ENCODE data around the gene APBA1. TPM values are rescaled to one million over a fixed set of nuclear protein-coding genes. Genes with fewer than 3 reads are reported as not detected.

Gene APBA1
- total and polyA plus RNA-seq, 2 of the 4 experiments (the other 2 are of a cell fraction), result 3.8 to 5.1 TPM

DNA sequence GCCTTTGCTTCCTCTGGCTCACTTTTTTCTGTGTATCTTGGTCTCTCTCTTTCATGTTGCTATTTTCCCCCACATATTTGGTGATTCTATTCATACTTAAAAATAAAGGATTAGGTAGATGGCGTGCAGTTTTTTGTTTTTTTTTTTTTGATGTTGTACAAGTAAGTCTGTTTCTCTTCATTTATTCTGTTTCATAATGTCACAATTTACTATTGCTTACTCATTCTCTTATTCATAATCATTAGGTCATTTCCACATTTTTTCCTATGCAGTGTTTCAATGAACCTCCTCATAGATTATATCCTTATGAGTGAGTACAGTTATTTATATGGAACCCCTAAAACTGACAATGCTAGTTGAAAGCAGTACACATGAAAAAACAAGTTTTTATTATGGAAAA lies 136.3 kb downstream of the APBA1 start:
- Histone ChIP-seq H3K27me3 (ENCODE audit: control insufficient read depth, insufficient read depth, low read length) (no peaks in the 10 kb centered on the region), H3K14ac (replicated peaks; ENCODE audit: low read depth, low read length) (no peak overlapping the region), H3K36me3 (ENCODE audit: control insufficient read depth, insufficient read depth, low read length) (no peaks in the 10 kb centered on the region), H3K18ac (ENCODE audit: low read depth, low read length) (no peak overlapping the region), H3K27ac (ENCODE audit: insufficient read depth, low read length) (no peak overlapping the region), H4K8ac (ENCODE audit: low read depth in 2 of 2, low read length in 2 of 2) (no peak overlapping the region), H4K20me1 (ENCODE audit: insufficient read depth, low read length) (no peaks in the 10 kb centered on the region), H3K79me1 (ENCODE audit: low read depth in 1 of 2, low read length in 2 of 2) (no peaks in the 10 kb centered on the region; a peak in 2 of 4 replicates), H3K9me3 (ENCODE audit: control insufficient read depth, insufficient read depth, low read length) (no peaks in the 10 kb centered on the region), H3K9me1 (ENCODE audit: insufficient read depth, low read length) (peaks cover 4% of the 10 kb centered on the region), H3K9ac (ENCODE audit: low read depth, low read length) (no peak overlapping the region), H2BK120ac (ENCODE audit: low read depth, low read length) (no peak overlapping the region), H2BK20ac (ENCODE audit: low read depth, low read length) (no peak overlapping the region), H3K4me3 (ENCODE audit: insufficient read depth, low read depth, low read length) (no peak overlapping the region), H4K5ac (ENCODE audit: low read depth, low read length) (no peak overlapping the region), H3K4me2 (ENCODE audit: low read depth, low read length) (no peak overlapping the region), H2AFZ (replicated peaks; ENCODE audit: low read length, poor library complexity) (no peak overlapping the region), H2AK5ac (ENCODE audit: low read depth, low read length) (no peak overlapping the region), H4K91ac (ENCODE audit: insufficient read depth, low read depth, low read length) (no peak overlapping the region), H3K56ac (ENCODE audit: extremely low read depth, insufficient read depth, low read length) (0 out of 2 replicates have a peak overlapping the region, but pooled peaks have one; percentile 1), H2AK9ac (replicated peaks; ENCODE audit: low read depth, low read length, poor library complexity) (no peak overlapping the region), H3K23ac (ENCODE audit: low read depth, low read length) (no peak overlapping the region), H3K4me1 (ENCODE audit: control insufficient read depth, insufficient read depth, low read length) (no peaks in the 10 kb centered on the region; the same call in none of the 2 replicates), H3K4ac (ENCODE audit: low read depth, low read length) (no peak overlapping the region), H2BK5ac (ENCODE audit: low read depth, low read length, poor library complexity, severe bottlenecking) (no peak overlapping the region), H2BK15ac (ENCODE audit: low read depth, low read length) (no peak overlapping the region)
- intact Hi-C loops (cut with micrococcal nuclease), result no loop called here
- ChIA-PET POLR2A (ENCODE audit: unreplicated experiment) (no interaction called here), CTCF (interaction anchor here (0.6 to 1.2 kb wide), 5 partner anchors 10 to 1234 kb away, joined by 3 to 4 read pairs (median 3); no protein-coding TSS in a partner anchor)
- TF ChIP-seq MAFK (IDR thresholded peaks at IDR 0.05; ENCODE audit: low read depth, low read length) (no peak), CEBPB (IDR thresholded peaks at IDR 0.05; ENCODE audit: low read depth, low read length) (peak; percentile 56; the same call in 1 of the 2 replicates), NFE2L2 (IDR thresholded peaks at IDR 0.05; ENCODE audit: low read depth, low read length) (0 out of 2 replicates have a peak, but pooled peaks have one; percentile 31)
- DNase-seq (peak; percentile 68), ATAC-seq (ENCODE audit: low read depth) (peak; percentile 50)
- in situ Hi-C loops (cut with MboI; ENCODE audit: low sequenced_read_pairs), result no loop called here
- WGBS, 2 experiments (ENCODE audit: extremely low coverage in 2 of 2, insufficient read length in 1 of 2), result no CpG with 5 or more reads among the region's 1 CpG
- no TSS peak for BruUV-seq (replicated peaks)
- dilution Hi-C loops (cut with HindIII; ENCODE audit: low sequenced_read_pairs, unreplicated experiment), result no loop called here

Measured in IMR-90 (cell line).